ENCODE results near the gene FBLN1.

Gene FBLN1

GRCh38 chr22:45490836-45491235, 11.8 kb upstream of the FBLN1 start:
- TF ChIP-seq SNAI2 (CRISPR knock-in tag; IDR thresholded peaks at IDR 0.05): no peak
- no peak for TF ChIP-seq ZNF565 (CRISPR knock-in tag; conservative IDR thresholded peaks at IDR 0.05; ENCODE audit: low read depth)
- TF ChIP-seq, protein P1, sequence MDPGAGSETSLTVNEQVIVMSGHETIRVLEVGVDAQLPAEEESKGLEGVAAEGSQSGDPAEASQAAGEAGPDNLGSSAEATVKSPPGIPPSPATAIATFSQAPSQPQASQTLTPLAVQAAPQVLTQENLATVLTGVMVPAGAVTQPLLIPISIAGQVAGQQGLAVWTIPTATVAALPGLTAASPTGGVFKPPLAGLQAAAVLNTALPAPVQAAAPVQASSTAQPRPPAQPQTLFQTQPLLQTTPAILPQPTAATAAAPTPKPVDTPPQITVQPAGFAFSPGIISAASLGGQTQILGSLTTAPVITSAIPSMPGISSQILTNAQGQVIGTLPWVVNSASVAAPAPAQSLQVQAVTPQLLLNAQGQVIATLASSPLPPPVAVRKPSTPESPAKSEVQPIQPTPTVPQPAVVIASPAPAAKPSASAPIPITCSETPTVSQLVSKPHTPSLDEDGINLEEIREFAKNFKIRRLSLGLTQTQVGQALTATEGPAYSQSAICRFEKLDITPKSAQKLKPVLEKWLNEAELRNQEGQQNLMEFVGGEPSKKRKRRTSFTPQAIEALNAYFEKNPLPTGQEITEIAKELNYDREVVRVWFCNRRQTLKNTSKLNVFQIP (CRISPR knock-in tag; IDR thresholded peaks at IDR 0.05; ENCODE audit: borderline replicate concordance, low read depth): no peak
- no peak for TF ChIP-seq BACH2 (CRISPR knock-in tag; IDR thresholded peaks at IDR 0.05; ENCODE audit: borderline replicate concordance)
- TF ChIP-seq ARNTL (CRISPR knock-in tag; IDR thresholded peaks at IDR 0.05; ENCODE audit: borderline replicate concordance, low read depth): no peak
- no peak for TF ChIP-seq TCF4 (CRISPR knock-in tag; IDR thresholded peaks at IDR 0.05; ENCODE audit: borderline replicate concordance)
- TF ChIP-seq, protein P2, sequence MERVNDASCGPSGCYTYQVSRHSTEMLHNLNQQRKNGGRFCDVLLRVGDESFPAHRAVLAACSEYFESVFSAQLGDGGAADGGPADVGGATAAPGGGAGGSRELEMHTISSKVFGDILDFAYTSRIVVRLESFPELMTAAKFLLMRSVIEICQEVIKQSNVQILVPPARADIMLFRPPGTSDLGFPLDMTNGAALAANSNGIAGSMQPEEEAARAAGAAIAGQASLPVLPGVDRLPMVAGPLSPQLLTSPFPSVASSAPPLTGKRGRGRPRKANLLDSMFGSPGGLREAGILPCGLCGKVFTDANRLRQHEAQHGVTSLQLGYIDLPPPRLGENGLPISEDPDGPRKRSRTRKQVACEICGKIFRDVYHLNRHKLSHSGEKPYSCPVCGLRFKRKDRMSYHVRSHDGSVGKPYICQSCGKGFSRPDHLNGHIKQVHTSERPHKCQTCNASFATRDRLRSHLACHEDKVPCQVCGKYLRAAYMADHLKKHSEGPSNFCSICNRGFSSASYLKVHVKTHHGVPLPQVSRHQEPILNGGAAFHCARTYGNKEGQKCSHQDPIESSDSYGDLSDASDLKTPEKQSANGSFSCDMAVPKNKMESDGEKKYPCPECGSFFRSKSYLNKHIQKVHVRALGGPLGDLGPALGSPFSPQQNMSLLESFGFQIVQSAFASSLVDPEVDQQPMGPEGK (CRISPR knock-in tag; IDR thresholded peaks at IDR 0.05; ENCODE audit: borderline replicate concordance): no peak
- TF ChIP-seq CSDC2 (CRISPR knock-in tag; IDR thresholded peaks at IDR 0.05): no peak
- TF ChIP-seq OSR1 (CRISPR knock-in tag; IDR thresholded peaks at IDR 0.05): no peak
- TF ChIP-seq ZC3H10 (CRISPR knock-in tag; IDR thresholded peaks at IDR 0.05): no peak
- TF ChIP-seq ZNF70 (CRISPR knock-in tag; IDR thresholded peaks at IDR 0.05): no peak
- TF ChIP-seq CREB5 (CRISPR knock-in tag; IDR thresholded peaks at IDR 0.05; ENCODE audit: low read depth): no peak
- no peak for TF ChIP-seq TOX (CRISPR knock-in tag; IDR thresholded peaks at IDR 0.05; ENCODE audit: borderline replicate concordance)
- TF ChIP-seq, protein P3, sequence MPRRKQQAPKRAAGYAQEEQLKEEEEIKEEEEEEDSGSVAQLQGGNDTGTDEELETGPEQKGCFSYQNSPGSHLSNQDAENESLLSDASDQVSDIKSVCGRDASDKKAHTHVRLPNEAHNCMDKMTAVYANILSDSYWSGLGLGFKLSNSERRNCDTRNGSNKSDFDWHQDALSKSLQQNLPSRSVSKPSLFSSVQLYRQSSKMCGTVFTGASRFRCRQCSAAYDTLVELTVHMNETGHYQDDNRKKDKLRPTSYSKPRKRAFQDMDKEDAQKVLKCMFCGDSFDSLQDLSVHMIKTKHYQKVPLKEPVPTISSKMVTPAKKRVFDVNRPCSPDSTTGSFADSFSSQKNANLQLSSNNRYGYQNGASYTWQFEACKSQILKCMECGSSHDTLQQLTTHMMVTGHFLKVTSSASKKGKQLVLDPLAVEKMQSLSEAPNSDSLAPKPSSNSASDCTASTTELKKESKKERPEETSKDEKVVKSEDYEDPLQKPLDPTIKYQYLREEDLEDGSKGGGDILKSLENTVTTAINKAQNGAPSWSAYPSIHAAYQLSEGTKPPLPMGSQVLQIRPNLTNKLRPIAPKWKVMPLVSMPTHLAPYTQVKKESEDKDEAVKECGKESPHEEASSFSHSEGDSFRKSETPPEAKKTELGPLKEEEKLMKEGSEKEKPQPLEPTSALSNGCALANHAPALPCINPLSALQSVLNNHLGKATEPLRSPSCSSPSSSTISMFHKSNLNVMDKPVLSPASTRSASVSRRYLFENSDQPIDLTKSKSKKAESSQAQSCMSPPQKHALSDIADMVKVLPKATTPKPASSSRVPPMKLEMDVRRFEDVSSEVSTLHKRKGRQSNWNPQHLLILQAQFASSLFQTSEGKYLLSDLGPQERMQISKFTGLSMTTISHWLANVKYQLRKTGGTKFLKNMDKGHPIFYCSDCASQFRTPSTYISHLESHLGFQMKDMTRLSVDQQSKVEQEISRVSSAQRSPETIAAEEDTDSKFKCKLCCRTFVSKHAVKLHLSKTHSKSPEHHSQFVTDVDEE (CRISPR knock-in tag; IDR thresholded peaks at IDR 0.05): no peak
- TF ChIP-seq RARB (CRISPR knock-in tag; IDR thresholded peaks at IDR 0.05): no peak
- no peak for TF ChIP-seq GLIS3 (CRISPR knock-in tag; IDR thresholded peaks at IDR 0.05)

DNA sequence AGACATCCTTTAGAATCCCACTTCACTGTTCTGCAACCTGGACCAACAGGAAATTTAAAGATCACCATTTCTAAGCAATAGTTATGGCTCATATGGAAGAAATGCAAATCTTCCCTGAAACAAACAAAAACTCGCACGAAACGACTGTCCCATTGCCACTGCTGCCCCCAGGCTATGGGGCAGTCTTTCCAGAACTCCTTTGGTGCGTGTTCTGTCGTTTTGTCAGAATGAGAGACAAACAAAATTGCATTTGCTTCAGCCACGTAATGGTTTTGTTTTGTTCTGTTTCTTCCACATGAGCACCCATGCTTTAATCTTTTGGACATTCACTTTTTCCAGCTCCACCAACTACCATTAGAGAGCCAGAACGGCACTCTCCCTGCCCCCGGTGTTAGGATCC, 10.8 kb upstream of the FBLN1 start:
- ATAC-seq: no peak
- TF ChIP-seq, protein P3 (CRISPR knock-in tag; IDR thresholded peaks at IDR 0.05): no peak
- TF ChIP-seq PPARA (CRISPR knock-in tag; IDR thresholded peaks at IDR 0.05; ENCODE audit: borderline replicate concordance) (no peak), TCF4 (CRISPR knock-in tag; IDR thresholded peaks at IDR 0.05; ENCODE audit: borderline replicate concordance) (no peak), GLIS3 (CRISPR knock-in tag; IDR thresholded peaks at IDR 0.05) (no peak), CSDC2 (CRISPR knock-in tag; IDR thresholded peaks at IDR 0.05) (no peak), RARB (CRISPR knock-in tag; IDR thresholded peaks at IDR 0.05) (no peak), SNAI2 (CRISPR knock-in tag; IDR thresholded peaks at IDR 0.05) (no peak), OSR1 (CRISPR knock-in tag; IDR thresholded peaks at IDR 0.05) (no peak), ZC3H10 (CRISPR knock-in tag; IDR thresholded peaks at IDR 0.05) (no peak), TOX (CRISPR knock-in tag; IDR thresholded peaks at IDR 0.05; ENCODE audit: borderline replicate concordance) (no peak), CREB5 (CRISPR knock-in tag; IDR thresholded peaks at IDR 0.05; ENCODE audit: low read depth) (no peak)
- TF ChIP-seq, protein P1 (CRISPR knock-in tag; IDR thresholded peaks at IDR 0.05; ENCODE audit: borderline replicate concordance, low read depth): no peak

More at GRCh38 chr22:45490836-45491235, 11.8 kb upstream of the FBLN1 start:
- ATAC-seq: no peak
